G401.6 (cell line): ENCODE results near the gene HAUS7.

Experiments used
- FAIRE-seq: peaks from 2 replicates; lab custom pipeline; 2012; peaks lifted over from hg19 to GRCh38; lab: Jason Lieb, UNC

The HAUS7 gene

DNA sequence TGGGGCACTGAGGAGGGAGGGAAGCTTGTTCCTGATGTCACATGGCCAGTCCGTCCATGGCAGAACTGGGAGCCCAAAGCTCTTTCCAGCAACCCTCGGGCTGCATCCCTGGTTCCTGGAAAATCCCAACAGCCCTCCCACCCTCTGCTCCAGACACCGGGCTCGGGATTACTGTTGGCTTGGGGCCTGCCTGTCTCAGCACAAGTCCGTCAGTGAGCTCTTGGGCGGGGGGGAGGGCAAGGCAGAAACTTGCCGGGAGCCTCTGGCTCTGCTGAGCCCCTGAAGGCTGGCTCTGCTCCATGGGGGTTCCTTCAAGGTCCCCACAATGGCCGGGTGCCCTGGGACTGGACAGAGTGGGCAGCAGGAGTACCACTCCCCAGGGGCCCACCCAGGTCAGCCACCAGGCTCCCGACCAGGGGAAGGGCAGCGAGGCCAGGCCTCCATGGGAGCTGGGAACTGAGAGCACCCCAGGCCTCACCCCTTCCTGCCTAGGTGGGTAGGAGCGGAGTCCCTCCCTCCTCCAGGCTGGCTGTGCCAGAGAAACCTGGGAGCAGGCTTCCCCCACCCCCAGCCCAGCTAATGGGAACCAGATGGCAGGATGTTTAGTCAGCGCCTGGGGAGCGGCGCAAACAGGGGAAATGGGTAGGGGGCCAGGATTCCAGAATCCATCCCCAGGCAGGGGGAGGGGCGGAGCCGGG, 6.4 kb upstream of the HAUS7 start:
- FAIRE-seq = no peak

DNA sequence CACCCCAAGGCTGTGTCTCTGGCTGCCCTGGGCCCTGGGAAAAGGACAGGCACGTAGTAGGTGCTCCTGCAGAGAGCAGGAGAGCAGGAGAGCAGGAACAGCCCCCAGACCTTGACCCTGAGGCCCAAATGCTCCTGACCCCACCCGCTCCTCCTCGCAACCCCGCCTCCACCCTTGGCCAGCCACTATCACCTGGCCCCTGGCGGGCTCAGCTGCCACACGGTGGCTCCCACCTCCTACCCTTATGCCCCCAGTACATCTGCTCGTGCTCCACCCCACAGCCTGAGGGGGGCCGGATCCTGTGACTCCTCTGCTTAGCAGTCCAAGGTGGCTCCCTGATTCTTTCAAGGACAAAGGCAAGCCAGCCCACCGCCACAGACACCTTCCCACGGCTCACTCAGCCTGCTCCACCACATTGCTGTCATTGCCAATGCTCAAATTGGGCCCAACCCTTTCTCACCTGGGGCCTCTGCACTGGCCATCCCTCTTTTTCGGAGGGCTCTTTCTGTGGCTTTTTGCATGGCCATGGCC, 5.4 kb upstream of the HAUS7 start:
- no peak for FAIRE-seq

DNA sequence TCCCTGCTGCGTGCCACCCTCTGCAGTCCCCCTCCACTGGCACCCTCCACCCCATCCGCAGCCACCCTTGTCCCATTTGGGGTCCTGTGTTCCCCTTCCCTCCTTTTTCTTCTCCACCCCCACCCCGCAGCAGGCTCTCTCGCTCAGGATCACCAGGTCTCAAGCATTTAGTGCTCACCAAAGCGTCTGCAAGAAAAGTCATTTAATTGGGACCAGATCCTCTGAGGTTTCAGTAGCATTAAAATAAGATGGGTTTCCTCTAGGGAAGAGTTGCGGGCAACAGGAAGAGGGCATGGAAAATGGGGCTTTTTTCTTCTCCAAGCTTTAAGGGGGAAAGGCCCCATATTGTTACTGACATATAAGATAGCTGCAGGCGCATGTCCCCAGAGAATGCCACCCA, 4.9 kb upstream of the HAUS7 start:
- no peak for FAIRE-seq

DNA sequence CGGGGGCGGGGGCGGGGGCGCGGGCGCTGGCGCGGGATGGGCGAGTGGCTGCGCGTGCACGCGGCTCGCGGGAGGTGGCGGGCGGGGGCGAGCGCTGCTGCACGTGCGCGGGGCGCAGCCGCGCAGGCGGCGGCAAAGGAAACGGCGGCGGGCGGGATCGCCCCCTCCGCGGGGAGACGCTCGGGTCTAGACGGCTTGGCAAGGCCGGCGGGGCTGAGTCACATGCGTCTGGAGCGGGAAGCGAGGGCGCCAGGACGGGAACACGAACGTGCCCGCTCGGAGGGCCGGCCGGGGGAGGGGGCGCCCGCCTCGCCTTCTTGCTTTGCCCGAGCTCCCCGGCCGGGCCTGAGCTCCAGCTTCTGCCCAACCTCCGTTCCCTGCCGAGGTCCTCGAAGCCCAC, 4.3 kb upstream of the HAUS7 start:
- no peak for FAIRE-seq

DNA sequence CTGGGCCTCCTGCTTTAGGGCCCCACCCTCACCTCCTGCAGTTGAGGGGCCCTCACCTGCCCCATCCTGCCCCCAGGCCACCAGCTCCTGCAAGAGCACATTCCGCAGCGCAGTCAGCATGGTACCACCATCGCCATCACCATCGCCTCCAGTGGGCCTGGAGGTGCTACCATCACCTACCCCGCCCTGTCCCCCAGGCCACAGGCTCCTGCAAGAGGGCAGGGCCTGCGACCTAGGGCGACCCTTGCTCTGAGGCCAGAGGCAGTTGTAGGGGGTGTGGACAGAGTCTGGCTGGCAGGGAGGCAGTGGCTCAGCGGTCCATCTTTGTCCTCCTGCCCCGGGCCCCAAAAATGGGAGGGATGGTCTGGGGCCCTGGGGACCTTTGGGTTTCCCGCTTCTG, 3.9 kb upstream of the HAUS7 start:
- FAIRE-seq = no peak

DNA sequence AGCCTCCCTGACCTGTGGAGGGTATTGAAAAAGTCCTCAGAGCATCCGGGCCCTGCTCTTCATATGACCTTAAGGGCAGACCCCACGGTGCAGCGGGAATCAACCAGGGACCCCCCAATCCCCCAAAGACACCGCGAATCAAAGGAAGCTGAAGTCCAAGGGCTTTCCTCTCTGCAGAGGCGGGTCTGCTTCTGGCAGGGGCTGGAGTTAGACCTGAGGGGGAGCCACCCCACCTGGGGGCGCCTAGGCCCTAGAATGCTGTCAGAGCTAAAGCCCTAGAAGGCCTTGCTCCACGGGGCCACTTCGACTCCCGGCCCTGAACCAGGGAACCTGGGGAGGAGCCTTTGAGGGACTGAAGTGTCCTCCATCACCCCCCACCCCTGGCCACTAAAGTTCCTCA, 2.8 kb upstream of the HAUS7 start:
- FAIRE-seq = no peak

DNA sequence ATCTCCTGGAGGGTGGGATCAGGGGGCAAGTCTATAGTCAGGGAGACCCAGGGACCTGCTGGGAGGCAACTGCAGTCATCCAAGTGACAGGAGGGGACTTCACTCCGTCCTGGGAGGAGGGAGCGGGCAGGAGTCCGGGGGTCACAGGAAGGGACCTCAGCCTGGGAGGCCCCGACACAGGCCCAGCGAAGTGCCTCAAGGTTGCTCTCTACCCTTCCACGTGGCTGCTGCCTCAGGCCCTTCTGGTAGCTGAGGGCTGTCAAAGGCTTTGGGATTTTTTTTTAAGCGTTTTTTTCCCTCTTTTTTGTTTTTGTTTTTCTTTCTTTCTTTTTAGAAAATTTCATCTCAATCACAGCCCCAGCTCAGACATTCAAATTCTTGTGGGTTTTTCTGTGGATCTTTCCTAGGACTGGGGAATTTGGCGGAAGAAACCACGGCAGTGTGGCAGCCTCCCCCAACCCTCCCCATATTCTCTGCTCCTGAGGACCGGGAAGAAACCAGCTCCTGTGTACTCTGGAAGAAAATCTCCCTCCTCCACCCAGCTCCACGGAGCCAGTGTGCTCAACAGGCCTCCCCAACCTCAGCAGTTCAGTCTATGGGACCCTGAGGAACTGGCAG, 1.4 kb upstream of the HAUS7 start:
- FAIRE-seq = no peak

DNA sequence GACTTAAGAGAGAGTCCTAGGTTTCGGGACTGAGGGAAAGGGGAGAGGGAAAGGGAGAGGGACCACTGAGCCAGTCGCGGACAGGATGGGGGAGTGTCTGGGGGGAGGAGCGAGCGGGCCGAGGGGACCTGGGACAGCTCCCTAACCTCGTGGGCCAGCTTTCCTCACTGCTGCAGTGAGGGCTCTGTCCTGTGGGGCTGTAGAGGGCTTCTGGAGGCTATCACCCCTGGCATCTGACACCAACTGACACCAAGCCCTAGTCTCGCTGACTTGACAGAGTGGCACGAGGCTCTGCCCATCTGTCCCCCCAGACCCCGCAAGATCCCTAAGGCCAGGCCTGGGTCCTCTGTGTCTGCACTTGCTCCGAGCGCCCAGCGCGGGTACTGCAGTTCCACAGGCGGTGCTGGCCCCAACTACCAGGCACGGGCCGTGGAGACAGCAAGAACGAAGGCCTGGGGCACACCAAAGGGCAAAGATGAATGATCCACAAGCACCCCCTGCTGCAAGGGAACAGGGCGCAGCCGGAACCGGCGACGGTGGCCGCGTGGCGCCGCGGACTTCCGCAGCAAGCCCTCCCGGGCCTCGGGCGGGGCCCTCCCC, 465 bp downstream of the HAUS7 start:
- FAIRE-seq = no peak

DNA sequence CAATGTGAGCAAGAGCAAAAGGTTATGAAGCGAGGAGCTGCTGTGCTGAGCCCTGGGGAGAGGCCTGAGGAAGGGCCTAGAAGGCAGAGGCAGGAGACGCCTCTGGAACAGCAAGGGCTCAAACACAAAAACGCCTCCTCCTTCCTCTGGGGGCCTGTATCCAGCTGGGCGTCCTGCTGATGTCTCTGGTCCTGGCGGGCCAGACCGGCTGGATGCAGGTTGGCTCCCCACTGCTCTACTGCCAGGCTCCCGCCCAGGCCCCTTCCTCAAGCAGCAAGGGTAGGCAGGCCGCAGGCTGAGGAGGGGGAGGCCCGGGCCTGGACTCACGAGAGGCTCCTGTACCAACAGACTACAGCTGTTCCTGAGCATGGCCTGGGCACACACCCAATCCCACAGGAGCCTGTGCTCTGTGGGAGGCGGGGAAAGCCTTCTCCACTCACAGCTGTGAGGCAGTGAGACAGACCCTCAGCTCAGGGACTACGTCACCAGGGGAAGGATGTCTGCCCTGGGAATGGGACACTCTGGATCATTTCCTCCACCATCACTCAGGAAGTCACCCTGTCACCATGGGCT, 2.3 kb downstream of the HAUS7 start:
- FAIRE-seq = no peak

DNA sequence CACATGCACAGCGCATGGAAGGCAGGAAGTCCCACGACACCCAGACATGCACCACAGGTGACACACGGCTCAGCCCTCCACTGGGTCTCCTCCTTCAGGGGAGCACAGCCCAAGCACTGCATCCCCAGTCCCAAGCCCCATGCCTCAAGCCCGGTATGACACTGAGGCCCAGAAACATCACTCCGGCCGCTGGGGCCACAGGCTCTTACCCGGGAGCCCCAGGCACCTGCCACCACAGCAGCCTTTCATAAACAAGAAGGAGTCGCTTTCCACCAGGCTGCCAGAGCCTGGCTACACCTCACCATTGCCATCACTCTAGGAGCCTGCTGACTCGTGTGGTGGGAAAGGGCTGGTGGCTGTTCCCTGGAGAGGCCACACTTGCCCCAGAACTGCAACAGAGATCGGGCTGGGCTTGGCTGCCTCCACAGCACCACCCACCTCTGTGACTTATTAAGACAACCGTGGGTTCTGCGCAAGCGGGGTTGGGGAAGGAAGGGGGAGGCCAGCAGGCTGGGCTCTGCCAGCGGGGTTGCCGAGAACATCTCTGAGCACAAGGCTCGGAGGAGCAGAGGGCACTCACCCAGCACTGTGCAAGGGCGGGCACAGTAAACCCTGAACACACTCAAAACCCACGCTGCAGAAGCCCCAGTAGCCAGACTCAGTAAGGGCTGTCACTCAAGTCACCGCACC, 4.5 kb downstream of the HAUS7 start:
- FAIRE-seq = no peak

DNA sequence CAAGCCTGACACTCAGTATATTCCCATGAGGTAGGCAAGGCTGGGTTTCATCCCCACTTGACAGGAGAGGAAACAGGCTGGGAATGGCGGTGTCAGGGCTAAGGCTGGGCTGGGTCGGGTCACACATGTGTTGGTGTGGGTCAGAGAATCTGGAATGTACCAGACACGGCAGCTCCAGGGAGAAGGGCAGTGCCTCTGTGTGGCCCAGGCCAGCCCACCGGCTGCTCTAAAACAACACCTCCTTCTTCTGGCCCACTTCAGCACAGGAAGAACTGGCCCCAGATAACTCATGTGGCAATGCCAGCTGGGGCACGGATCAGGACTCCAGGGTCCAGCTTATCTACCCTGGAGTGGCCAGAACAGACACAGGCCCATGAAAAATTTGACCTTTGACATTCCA, 6.3 kb downstream of the HAUS7 start:
- FAIRE-seq = no peak

DNA sequence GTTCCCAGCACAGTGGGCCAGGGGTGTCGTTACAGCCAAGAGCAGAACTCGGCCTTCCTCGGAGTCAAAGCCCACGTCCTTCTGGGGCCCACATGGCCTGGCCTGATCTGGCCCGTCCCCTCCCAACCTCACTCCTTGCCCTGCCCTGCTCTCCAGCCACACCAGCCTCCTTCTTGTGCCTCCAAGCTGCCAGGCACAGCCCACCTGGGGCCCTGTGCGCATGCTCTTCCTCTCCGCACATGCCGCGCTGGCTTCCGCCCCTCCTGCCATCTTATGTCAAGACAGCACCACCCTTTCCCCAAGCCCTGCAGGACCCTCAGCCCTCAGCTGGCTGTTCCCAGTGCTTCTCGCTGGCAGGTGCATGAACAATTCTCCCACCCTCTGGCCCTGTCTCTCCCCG, 6.8 kb downstream of the HAUS7 start:
- no peak for FAIRE-seq

DNA sequence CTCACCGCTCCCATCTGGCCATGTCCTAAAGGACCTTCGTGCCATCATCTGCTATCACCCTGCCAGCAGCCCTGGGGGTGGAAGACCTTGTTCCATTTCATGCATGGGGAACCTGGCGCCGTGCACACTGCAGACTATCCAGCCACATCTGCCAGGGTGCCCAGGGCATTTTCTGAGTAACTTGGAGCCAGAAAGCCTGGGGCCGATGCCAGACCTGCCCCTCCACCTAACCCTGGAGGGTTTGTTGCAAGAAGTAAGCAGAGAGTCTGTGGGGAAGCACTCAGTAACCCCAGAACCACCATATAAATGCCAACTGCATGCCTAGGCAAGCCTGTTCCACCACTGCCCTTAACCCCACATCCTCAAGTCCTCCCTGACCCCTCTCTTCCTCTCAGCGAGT, 7.3 kb downstream of the HAUS7 start:
- no peak for FAIRE-seq

DNA sequence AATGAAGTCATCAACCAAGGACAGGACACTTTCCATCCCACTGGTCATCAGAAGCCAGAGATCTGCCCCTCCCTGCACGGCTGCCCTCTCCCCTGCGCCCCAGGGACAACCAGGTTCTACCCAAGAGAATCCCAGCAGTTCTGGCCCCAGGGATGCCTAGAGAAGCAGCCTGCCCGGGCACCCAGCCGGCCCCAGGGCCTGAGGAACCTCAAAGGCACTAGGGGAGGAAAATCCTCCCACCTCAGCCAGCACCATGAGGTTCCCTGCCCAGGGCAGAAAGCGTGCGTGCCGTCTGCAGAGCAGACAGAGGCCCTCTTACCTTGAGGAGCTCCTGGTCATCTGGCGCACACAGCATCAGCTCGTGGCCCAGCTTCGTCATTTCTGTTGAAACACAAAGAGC, 8.1 kb downstream of the HAUS7 start:
- FAIRE-seq = no peak

DNA sequence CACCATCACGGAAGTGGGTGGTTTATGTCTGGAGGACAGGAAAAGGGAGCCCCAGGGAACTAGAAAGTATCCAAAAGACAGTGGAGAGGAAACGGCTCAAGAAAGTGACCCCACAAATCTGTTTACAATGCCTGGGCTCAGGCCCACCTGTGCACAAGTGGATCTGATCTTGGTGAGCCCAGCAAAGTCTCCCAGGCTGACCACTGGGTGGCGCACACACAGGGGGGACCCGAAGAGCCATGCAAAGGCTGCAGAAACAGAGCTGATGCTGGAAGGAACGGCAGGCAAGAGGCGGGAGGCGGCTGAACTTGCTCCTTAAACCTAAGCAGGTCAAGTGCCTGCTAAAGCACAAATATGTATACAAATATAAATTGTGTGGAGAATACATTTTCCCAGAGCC, 9.6 kb downstream of the HAUS7 start:
- peak; percentile 66 for FAIRE-seq

DNA sequence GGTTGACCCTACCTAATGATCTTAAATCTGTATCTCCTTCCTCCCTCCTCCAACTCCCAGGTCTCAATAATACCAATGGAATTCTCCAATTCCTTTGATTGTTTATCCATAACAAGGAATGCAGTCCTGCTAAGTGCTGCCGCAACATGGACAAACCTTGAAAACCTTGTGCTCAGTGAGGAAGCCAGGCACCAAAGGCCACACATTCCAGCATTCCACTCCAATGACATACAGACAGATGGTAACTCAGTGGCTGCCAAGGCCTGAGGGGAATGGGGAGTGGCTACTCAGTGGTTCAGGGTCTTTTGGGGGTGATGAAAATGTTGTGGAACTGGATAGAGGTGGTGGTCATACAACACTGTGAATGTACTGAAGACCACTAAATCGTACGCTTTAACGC, 10.4 kb downstream of the HAUS7 start:
- no peak for FAIRE-seq

DNA sequence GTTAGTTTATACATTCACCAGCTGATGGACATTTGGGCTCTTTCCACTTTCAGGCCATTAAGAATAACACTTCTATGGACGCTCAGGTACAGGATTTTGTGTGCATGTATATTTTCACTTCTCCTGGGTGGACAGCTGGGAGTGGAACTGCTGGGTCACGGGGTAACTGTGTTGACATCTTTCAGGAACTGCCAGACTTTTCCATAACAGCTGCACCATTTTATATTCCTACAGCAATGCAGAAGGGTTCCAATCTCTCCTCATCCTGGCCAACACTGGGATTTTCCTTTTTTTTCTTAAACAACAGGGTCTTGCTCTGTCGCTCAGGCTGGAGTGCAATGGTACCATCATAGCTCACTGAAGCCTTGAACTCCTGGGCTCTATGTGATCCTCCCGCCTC, 11.9 kb downstream of the HAUS7 start:
- no peak for FAIRE-seq

DNA sequence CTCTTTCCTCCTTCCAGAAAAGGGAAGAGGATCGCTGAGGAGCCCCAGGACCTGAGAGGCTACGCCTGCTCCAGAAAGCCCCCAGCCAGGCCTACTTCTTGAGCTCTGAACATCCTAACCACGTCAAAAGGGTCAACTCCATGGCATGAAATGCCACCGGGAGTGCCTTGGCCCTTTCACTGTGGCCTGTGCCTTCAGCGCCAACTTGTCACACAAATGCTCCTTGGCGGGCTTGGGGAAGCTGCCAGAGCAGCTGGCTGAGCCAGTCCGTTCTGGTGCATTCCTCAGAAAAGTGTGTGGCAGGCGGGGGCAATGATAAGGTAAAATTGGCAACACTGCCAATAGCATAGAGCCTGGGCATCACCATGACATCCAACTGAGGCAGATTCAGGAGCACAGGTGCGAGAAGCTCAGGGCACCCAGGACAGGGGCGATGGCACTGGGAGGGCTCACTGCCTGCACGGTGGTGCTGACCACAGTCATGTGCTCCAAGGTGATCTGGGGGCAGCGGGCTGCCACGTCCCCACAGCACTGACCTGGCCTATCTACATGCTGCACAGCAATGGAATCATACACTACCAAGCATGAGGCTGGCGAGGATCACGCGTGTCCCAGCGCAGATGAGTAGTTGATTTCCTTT, 12.4 kb downstream of the HAUS7 start:
- no peak for FAIRE-seq

DNA sequence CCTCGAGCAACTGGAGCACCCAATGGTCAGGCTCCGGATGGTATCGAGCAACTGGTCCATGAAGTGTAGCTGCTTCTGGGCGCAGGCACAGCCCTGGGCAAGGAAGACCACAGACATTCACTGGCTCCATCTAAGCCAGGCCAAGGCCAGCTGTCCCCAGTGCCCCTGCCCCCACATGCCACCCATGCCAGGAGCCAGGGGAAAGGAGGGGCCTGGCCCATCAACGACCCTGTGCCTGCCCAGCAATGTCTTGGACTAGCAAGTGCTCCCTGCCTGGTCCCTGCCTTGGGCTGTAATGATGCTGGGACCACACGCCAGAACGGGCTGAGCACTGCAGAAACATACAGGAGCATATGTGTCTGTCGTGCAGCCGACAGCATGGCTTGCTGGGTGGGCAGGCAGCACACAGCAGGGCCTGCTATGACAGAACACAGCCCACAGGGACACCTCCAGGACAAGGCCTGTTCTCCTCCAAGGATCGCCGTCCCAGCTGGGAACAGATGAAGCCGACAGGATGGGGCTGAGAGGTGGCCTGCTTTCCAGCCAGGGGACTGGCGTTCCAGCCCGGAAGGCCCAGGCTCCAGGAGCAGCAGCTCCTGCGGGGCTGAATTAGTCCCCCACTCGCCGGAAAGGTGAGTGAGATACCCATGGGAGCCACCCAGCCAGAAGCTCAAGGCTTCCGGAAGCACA, 13.1 kb downstream of the HAUS7 start:
- no peak for FAIRE-seq

DNA sequence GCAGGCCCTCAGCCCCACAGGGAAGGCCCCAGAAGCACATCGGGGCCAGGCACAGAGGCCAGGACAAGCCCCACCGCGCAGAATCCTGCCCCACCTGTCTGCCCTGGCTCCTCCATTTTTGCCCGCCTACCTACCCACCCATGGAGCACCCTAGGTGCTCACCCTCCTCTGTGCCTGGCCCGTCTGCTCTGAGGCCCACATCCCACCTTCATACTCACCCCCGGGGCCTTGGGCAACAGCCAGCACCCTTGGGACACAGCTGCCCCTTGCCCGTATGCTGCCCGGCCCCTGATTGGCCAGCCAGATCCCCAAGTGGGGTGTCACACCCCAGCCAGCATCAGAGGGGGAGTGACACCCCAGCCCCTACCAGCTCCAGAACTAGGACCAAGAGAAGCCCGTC, 13.7 kb downstream of the HAUS7 start:
- no peak for FAIRE-seq

DNA sequence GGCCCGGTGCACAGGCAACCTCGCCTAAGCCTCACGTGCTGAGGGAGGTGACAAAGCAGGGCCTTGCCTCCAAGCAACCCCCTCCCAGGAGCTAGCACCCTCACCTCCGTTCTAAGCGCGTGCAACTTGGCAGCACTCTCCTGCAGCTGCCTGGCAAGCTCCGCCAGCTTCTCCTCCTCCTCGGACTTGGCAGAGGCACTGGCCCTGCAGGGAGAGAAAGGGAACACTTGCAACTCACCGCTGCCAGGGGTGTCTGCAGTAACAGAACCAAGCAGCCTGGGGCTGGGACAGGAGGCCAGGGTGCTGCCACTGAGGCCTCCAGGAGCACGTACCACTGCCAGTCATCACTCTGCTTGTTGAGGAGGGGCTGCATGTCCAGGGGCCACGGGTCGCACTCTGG, 14.2 kb downstream of the HAUS7 start:
- no peak for FAIRE-seq

DNA sequence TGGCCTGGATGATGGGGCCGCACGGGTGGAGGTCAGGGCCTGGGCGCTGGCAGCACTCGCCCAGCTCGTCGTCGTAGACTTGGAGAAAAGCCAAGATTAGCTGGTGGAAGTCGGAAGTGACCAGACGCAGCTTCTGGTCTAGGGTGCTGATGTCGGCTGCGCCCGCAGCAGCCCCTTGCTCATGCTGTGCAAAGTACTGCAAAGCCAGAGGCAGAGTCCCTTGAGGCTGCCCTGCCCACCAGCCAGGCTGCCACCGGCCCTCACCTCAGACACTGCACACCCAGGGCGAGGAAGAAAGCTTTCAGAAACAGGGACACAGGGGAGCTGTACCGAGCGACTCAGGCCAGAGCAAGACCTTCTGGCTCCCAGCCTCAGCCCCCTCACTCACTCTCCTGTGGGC, 14.8 kb downstream of the HAUS7 start:
- FAIRE-seq = no peak
